Duodenal mucosa (tissue), 2 donors: ENCODE data around the gene TVP23C.
"Not testable (repeated sequence)": the region's sequence is repeated elsewhere in the genome, so short reads cannot be mapped to it uniquely, and the experiment has no call there.

Experiments used
- H3K27ac ChIP-seq: one replicate; pipeline ENCODE4 v1.7.0; 2013; ENCODE audit warnings: low read depth, low read length
- H3K27me3 ChIP-seq, 2 donors: one replicate each; pipeline ENCODE4 v1.7.0; 2013; ENCODE audit warnings: low read length in 2 of 2, control low read depth in 1 of 2; ENCODE audit not compliant: insufficient read depth in 2 of 2, control insufficient read depth in 1 of 2
- H3K36me3 ChIP-seq, 2 donors: one replicate each; pipeline ENCODE4 v1.7.0; 2013; ENCODE audit warnings: low read length in 2 of 2, control low read depth in 1 of 2; ENCODE audit not compliant: insufficient read depth in 2 of 2, control insufficient read depth in 1 of 2
- H3K4me1 ChIP-seq, 2 donors: one replicate each; pipeline ENCODE4 v1.7.0; 2013; ENCODE audit warnings: low read length in 2 of 2, control low read depth in 1 of 2; ENCODE audit not compliant: insufficient read depth in 2 of 2, control insufficient read depth in 1 of 2
- H3K4me3 ChIP-seq, 2 donors: one replicate each; pipeline ENCODE4 v1.7.0; 2013; ENCODE audit warnings: low read length in 2 of 2, low read depth in 1 of 2
- H3K9ac ChIP-seq, 2 donors: one replicate each; pipeline ENCODE4 v1.7.0; 2013; ENCODE audit warnings: low read length in 2 of 2, low read depth in 1 of 2
- H3K9me3 ChIP-seq, 2 donors: one replicate each; pipeline ENCODE4 v1.7.0; 2013; ENCODE audit warnings: low read length in 2 of 2, control low read depth in 1 of 2; ENCODE audit not compliant: control insufficient read depth in 1 of 2

Gene TVP23C

DNA sequence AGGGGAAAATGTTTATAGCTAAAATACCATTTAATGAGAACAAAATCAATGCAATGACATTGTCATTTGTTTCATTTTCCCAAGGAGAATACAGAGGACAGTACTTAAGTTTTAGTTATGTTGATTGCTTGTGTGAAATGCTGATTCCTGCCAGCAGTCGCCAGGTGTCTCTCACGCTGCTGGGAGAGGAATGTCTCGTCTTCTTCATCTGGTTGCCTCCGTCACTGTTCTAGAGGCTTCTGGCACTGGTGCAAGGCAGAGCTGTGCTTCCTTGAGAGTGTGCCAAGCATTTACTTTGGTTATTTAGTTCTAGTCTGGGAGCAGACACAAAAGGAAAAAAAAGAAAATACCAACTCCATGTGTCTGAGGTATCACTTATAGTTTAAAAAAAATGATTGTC, 10.6 kb upstream of the TVP23C start:
- H3K9me3 ChIP-seq, H3K4me3 ChIP-seq, H3K36me3 ChIP-seq, H3K27ac ChIP-seq, H3K27me3 ChIP-seq, H3K4me1 ChIP-seq, H3K9ac ChIP-seq: not testable (repeated sequence)

DNA sequence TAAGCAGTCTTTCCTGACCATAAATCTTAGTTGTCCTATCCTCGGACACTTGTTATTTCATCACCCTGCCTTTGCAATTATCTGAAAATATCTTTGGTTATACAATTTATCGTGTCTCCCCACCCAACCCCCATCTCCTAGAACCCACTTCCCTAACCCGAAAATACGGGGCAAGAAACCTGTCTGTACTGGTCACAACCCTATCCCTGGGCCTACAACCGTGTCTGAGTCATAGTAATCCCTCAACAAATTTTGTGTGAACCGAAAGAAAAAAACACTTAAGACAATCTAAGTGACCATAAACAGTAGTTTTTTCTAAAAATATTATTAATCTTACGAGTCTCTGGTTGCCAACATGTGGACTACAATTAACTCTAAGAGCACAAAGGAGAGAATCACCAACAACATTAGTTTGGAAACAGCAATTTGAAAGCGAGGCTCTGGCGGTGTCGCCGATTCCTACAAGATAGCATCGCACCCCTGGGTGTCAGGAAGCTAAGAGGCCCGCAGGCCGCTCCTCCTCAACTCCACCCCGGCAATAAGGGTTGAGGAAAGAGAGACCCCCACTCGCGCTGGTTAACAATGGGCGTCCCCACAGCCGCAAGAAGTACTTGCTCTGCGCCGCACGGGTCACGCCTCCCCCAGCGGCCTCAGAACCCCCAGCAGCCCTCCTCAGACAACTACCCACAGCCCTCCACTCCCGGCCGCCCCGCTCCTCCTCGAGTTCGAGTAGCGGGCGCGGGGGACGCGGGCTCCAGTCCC, 489 bp downstream of the TVP23C start:
- H3K9ac ChIP-seq, result peak overlapping the region in 1 of 2 donors; percentile 63
- H3K4me1 ChIP-seq, H3K36me3 ChIP-seq, H3K27me3 ChIP-seq, H3K9me3 ChIP-seq: not testable (repeated sequence)
- H3K4me3 ChIP-seq, result peak overlapping the region; percentile 58 to 71
- H3K27ac ChIP-seq, result peak overlapping the region; percentile 56

DNA sequence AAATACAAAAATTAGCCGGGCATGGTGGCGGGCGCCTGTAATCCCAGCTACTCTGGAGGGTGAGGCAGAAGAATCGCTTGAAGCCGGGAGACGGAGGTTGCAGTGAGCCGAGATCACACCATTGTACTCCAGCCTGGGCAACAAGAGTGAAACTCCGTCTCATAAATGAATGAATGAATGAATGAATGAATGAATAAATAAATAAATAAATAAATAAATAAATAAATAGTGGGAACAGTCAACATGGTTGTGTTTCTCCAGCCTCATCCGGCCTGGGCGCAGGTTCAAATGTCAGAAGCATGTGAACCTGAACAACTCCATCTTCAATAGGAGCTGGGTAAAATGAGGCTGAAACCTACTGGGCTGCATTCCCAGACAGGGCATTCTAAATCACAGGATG, 1.8 kb downstream of the TVP23C start:
- not testable (repeated sequence) for H3K9ac ChIP-seq, H3K27ac ChIP-seq, H3K4me3 ChIP-seq, H3K9me3 ChIP-seq, H3K27me3 ChIP-seq, H3K4me1 ChIP-seq, H3K36me3 ChIP-seq

DNA sequence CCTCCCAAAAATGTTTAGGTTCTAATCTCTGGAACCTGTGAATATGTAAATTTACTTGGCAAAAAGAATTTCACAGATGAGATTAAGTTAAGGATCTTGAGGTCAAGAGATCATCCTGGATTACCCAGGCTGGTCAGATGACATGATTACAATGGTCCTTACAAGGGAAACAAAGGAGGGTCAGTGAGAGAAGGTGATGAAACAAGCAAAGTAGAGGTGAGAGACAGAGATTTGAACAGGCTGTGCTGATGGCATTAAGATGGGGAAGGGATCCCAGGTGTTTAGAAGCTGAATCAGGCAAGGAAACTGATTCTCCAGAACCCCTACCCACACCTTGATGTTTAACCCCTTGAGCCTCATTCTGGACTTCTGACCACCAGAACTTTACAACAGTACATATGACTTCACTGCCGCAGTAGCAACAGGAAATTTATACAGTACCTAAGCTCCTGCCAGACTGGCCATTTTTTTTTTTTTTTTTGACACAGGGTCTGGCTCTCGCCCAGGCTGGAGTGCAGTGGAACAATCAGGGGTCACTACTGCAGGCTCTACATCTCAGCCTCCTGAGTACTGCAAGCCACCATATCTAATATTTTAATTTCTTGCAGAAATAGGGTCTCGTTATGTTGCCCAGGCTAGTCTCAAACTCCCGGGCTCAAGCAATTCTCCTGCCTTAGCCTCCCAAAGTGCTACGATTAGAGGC, 4.7 kb downstream of the TVP23C start:
- H3K36me3 ChIP-seq, H3K4me3 ChIP-seq, H3K9ac ChIP-seq: not testable (repeated sequence)

DNA sequence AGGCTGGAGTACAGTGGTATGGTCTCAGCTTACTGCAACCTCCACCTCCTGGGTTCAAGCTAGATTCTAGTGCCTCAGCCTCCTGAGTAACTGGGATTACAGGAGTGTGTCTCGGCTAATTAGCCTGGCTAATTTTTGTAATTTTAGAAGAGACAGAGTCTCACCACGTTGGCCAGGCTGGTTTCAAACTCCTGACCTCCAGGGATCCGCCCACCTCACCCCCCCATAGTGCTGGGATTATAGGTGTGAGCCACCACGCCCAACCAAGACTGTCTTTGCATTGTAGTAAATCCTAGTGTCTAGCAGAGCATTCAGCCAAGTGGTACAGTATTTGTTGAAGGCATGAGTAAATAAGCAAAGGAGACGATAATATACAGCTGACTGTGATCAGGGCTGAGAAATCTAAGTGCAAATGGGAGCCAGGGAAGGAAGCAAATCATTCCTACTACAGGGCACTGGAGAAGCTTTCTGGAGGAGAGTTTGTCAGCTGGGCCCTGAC, 5.9 kb downstream of the TVP23C start:
- H3K9ac ChIP-seq, H3K36me3 ChIP-seq, H3K27ac ChIP-seq, H3K27me3 ChIP-seq, H3K4me3 ChIP-seq, H3K9me3 ChIP-seq, H3K4me1 ChIP-seq: not testable (repeated sequence)

More for the DNA sequence above, 4.7 kb downstream of the TVP23C start:
- not testable (repeated sequence) for H3K9me3 ChIP-seq, H3K27me3 ChIP-seq, H3K4me1 ChIP-seq, H3K27ac ChIP-seq

DNA sequence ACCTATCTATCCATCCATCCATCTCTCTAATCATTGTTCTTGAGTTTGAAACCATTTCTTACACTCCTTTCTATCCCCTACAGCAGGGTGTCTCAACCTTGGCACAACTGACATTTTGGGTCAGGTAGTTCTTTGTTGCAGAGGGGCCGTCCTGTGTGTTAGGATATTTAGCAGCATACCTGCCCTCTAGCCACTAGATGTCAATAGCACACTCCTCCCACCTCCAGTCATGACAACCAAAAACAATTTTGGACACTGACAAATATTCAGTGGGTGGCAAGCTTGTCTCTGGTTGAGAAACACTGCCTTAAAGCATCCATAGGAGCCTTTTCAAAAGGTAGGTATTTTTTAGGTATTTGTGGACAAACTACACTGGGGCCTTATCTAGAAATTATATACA, 10.4 kb downstream of the TVP23C start:
- not testable (repeated sequence) for H3K27me3 ChIP-seq, H3K9me3 ChIP-seq, H3K4me3 ChIP-seq, H3K36me3 ChIP-seq, H3K27ac ChIP-seq, H3K9ac ChIP-seq, H3K4me1 ChIP-seq

DNA sequence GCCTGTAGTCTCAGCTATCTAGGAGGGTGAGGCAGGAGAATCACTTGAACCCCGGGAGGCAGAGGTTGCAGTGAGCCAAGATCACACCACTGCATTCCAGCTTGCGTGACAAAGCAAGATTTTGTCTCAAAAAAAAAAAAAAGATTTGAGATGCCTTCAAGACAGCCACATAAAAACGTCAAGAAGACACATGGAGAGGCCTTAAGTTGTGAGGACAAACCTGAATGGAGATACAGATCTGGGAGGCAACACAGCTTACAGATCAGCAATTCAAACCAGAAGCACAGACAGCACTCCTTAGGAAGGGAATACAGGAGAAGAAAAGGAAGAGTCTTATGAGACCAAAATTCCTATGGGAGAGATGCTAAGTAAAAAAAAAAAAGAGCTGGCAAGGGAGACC, 13.7 kb downstream of the TVP23C start:
- H3K36me3 ChIP-seq, H3K27ac ChIP-seq, H3K4me3 ChIP-seq, H3K9me3 ChIP-seq, H3K9ac ChIP-seq, H3K4me1 ChIP-seq, H3K27me3 ChIP-seq: not testable (repeated sequence)

DNA sequence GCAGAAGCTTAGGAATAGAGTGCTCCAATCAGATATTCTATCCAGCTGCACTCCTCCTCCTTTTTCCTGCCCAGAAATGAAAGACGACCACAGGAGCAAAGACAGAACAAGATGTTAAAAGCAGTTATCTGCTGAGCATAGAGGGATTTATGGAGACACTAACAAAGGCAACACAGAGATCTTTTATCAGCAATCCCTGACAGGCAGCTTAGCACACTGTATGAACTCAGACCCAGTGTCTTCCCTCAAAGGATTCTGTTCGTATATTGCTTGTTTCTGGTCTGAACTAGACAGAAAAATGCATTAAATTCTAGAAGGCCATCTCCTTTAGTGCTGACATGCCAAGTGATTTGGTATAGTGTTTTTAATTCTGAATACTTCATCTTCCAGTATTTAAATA, 16.7 kb downstream of the TVP23C start:
- not testable (repeated sequence) for H3K4me1 ChIP-seq, H3K9ac ChIP-seq, H3K9me3 ChIP-seq, H3K27ac ChIP-seq, H3K27me3 ChIP-seq, H3K36me3 ChIP-seq, H3K4me3 ChIP-seq

DNA sequence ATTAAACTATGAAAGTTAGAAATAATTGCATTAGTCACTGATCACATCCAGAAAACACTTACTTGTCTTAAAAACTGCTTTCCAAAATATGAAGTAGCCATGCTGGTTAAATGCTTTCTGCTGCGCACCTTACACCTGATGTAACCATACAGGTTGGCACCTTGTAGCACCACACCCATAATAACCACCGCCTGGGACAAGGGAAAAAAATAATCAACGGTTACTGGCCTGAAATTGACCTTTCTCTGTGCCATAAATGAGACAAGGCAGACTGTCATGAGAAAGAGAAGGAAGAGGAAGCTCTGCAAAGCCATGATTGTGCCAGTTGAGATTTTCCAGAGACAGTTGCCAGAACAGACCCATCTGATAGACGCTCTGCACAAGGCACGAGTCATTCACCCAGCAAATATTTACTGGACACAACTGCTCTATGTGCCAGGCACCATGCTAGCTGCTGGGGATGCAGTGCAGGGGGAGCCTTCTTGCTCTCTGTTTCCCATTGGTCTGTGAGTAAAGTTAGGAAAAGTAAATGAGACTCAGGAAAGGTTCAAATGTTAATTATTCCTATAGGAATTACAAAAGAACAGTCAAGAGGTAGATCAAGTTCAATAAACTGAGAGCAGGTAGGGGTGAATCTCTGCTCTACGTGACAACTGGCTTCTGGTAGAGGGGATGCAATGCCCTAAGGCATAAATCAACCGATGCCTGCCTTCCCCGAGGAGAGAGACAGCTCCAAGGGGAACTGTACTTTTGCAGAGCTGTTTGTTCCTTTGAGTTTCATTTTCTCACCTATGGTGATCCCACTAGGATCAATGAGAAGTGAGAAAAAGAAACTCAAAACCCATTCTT, 22.7 kb downstream of the TVP23C start:
- H3K36me3 ChIP-seq, result peaks cover 0 to 11% of the 10 kb centered on the region in 2 donors
- H3K4me1 ChIP-seq, H3K4me3 ChIP-seq, H3K9me3 ChIP-seq, H3K9ac ChIP-seq, H3K27ac ChIP-seq, H3K27me3 ChIP-seq: not testable (repeated sequence)

DNA sequence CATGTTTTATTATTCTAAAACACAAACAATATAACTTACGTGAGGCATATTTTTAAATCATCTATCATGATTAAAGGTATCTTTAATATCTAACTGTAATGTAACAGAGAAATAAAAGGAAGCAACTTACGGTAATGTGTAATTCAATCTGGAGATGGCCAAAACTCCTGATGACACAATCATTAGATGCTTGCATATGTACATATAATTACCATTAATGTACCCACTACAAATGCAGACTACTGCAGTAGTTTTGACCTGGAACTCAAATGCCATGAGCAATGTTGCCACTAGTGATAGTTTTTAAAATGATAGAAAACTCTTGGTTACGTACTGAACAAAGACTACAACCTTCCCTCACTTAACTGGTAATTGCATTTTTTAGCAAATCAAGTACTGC, 30.2 kb downstream of the TVP23C start:
- not testable (repeated sequence) for H3K27ac ChIP-seq, H3K27me3 ChIP-seq, H3K36me3 ChIP-seq, H3K9ac ChIP-seq, H3K9me3 ChIP-seq, H3K4me3 ChIP-seq, H3K4me1 ChIP-seq
